Body of pancreas (tissue), 4 donors: ENCODE measurements around the gene PLA2G4C. TPM values are rescaled to one million over a fixed set of nuclear protein-coding genes. Genes with fewer than 3 reads are reported as not detected.

Source experiments
- ATAC-seq: fragments of 150-250 bp; one replicate; pipeline ENCODE4 v1.9.1; 2016
- DNase-seq, 4 donors: peaks; one replicate each; pipeline ENCODE4 v3.0.0-alpha.2; 2019
- H3K27ac ChIP-seq, 4 donors: fragments of 200-600 bp; sonication (generic); 1 replicate in 3 of 4; 2 replicates in 1 of 4; pipeline versions ENCODE4 v1.5.1 to v1.6.1; 2016 to 2019; ENCODE audit warnings: mild to moderate bottlenecking in 1 of 4, mixed read lengths in 1 of 4, moderate library complexity in 1 of 4
- H3K27me3 ChIP-seq, 2 donors: fragments of 200-600 bp; sonication (generic); one replicate each; pipeline ENCODE4 v1.6.0; 2016; ENCODE audit warnings: mild to moderate bottlenecking in 1 of 2
- H3K36me3 ChIP-seq, 2 donors: fragments of 200-600 bp; sonication (generic); replicated peaks in 1 of 2; 2 replicates each; pipeline ENCODE4 v1.5.1; 2016; ENCODE audit warnings: low read depth in 2 of 2; ENCODE audit not compliant: insufficient read depth in 1 of 2
- H3K4me1 ChIP-seq: fragments of 200-600 bp; sonication (generic); one replicate; pipeline ENCODE4 v1.6.0; 2016
- H3K4me3 ChIP-seq, 2 donors: fragments of 200-600 bp; sonication (generic); 1 replicate in 1 of 2; 2 replicates in 1 of 2; pipeline ENCODE4 v1.5.1; 2016 to 2019
- H3K9me3 ChIP-seq, 3 donors: fragments of 200-600 bp; sonication (generic); 1 replicate in 2 of 3; 2 replicates in 1 of 3; pipeline ENCODE4 v1.5.1; 2016
- CTCF ChIP-seq, 7 experiments: fragments of 450-650 bp in 4 of 7; fragments of 200-600 bp in 3 of 7; sonication (generic) in 3 of 7; IDR thresholded peaks; one replicate each; pipeline ENCODE4 v1.5.1; 2016 to 2019; ENCODE audit warnings: antibody characterized with exemption in 7 of 7
- POLR2A ChIP-seq, 3 donors: fragments of 450-650 bp; IDR thresholded peaks; one replicate each; pipeline ENCODE4 v1.6.1; 2016; ENCODE audit warnings: antibody characterized with exemption in 3 of 3, mild to moderate bottlenecking in 2 of 3
- WGBS, 2 donors: methylation state at CpG; one replicate each; pipeline ENCODE4 v1.1.5; 2017; 5-methylcytosine and 5-hydroxymethylcytosine counted together
- intact Hi-C: fragments of 100-400 bp; cut with DNase I; formaldehyde crosslinking; loops from one replicate; pipeline ENCODE4 v1.15.1; 2023
- total RNA-seq, 2 donors: library from RNA; depleted of rRNA; stranded (reverse); fragments of >200 nt; gene quantifications; one replicate each; pipeline ENCODE4 v1.1.0, GENCODE V29; 2016

The PLA2G4C gene
- total RNA-seq, 2 donors from 2014 or later: 4.4 to 10.9 TPM

GRCh38 chr19:48117515-48118130 lies 7.0 kb upstream of the PLA2G4C start:
- intact Hi-C loops: no loop called here
- no peak for DNase-seq
- TF ChIP-seq POLR2A (IDR thresholded peaks at IDR 0.05) (no peak), CTCF (IDR thresholded peaks at IDR 0.05) (no peak)

GRCh38 chr19:48113190-48113917 lies 2.7 kb upstream of the PLA2G4C start:
- DNase-seq: no peak
- no peaks in the 10 kb centered on the region for H3K27me3 ChIP-seq
- WGBS, 2 donors: 77 to 83% methylated on average over 16 of the region's 16 CpGs
- no peak overlapping the region for H3K4me3 ChIP-seq
- no peak overlapping the region for H3K27ac ChIP-seq
- intact Hi-C loops: no loop called here
- H3K9me3 ChIP-seq: no peaks in the 10 kb centered on the region
- H3K36me3 ChIP-seq: no peaks in the 10 kb centered on the region
- no peak for TF ChIP-seq POLR2A (IDR thresholded peaks at IDR 0.05)
- TF ChIP-seq CTCF (IDR thresholded peaks at IDR 0.05): no peak
- peaks cover 19% of the 10 kb centered on the region for H3K4me1 ChIP-seq
- no peak for ATAC-seq

More at GRCh38 chr19:48117515-48118130, 7.0 kb upstream of the PLA2G4C start:
- peaks cover 0 to 2% of the 10 kb centered on the region in 2 donors for H3K36me3 ChIP-seq
- no peaks in the 10 kb centered on the region for H3K9me3 ChIP-seq
- no peak overlapping the region for H3K27ac ChIP-seq
- no peak overlapping the region for H3K4me3 ChIP-seq
- ATAC-seq: no peak
- H3K4me1 ChIP-seq: no peaks in the 10 kb centered on the region
- no peaks in the 10 kb centered on the region for H3K27me3 ChIP-seq
- 76 to 82% methylated on average over 12 of the region's 12 CpGs for WGBS, 2 donors

DNA sequence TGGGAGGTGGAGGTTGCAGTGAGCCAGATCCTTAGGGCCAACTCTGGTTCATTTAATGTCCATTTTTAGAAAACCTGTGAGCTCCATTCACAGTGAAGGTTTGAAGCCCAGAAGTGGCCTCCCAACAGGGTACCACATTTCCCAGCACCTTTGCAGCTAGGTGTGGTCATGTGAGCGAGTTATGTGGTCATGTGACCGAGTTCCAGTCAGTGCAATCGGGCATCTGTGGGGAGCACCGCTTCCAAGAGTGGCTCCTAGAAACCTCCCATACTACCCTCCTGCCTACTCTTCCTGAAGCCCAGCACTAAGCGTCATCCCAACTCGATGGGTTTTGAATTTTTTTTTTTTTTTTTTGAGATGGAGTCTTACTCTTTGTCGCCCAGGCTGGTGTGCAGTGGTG lies 663 bp upstream of the PLA2G4C start:
- 53 to 60% methylated on average over 7 of the region's 7 CpGs for WGBS, 2 donors
- no peaks in the 10 kb centered on the region for H3K36me3 ChIP-seq
- H3K27me3 ChIP-seq: no peaks in the 10 kb centered on the region
- H3K9me3 ChIP-seq: no peaks in the 10 kb centered on the region
- intact Hi-C loops: no loop called here
- peaks cover 33% of the 10 kb centered on the region for H3K4me1 ChIP-seq
- TF ChIP-seq POLR2A (IDR thresholded peaks at IDR 0.05) (no peak), CTCF (IDR thresholded peaks at IDR 0.05) (no peak)
- peak in 1 of 4 donors; percentile 16 for DNase-seq
- no peak overlapping the region for H3K4me3 ChIP-seq
- peak overlapping the region; percentile 84 to 96 (median 91) for H3K27ac ChIP-seq
- ATAC-seq: no peak

DNA sequence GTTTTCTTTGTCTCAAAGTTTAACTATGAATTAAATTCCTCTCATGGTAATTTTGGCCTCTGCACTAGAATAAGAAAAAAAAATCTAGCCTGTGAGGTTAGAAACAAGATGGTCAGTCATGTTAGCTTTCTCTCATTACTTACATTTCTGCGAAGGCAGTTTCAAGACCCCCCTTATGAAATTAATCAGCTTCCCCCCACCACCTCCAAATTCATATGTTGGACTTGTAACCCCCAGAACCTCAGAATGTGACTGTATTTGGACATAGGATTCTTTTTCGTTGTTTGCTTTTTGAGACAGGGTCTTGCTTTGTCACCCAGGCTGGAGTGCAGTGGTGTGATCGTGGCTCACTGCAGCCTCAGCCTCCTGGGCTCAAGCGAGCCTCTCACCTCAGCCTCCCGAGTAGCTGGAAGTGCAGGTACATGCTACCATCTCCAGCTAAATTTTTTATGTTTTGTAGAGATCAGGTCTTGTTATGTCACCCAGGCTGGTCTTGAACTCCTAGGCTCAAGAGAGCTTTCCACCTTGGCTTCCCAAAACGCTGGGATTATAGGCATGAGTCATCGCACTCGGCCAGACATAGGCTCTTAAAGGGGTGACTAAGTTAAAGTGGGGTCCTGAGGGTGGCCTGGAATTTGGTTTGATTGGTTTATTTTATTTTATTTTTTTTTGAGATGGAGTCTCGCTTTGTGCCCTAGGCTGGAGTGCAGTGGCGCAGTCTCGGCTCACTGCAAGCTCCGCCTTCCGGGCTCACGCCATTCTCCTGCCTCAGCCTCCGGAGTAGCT lies 1.4 kb downstream of the PLA2G4C start:
- Histone ChIP-seq H3K36me3 (no peaks in the 10 kb centered on the region), H3K4me3 (no peak overlapping the region), H3K9me3 (no peaks in the 10 kb centered on the region), H3K27ac (no peak overlapping the region), H3K4me1 (peaks cover 33% of the 10 kb centered on the region), H3K27me3 (no peaks in the 10 kb centered on the region)
- intact Hi-C loops: no loop called here
- TF ChIP-seq CTCF (IDR thresholded peaks at IDR 0.05) (no peak), POLR2A (IDR thresholded peaks at IDR 0.05) (no peak)
- ATAC-seq: no peak
- WGBS, 2 donors: 67 to 75% methylated on average over 15 of the region's 15 CpGs
- no peak for DNase-seq
